Brain microvascular endothelial cell (primary cell): ENCODE measurements around the gene ZFAND3.

ENCODE experiments used
- DNase-seq: peaks from one replicate; pipeline ENCODE4 v3.0.0-alpha.2; 2020
- H3K27ac ChIP-seq: fragments of 250-450 bp; sonication (Bioruptor Pico); 2 replicates; pipeline ENCODE4 v1.5.1; 2020; ENCODE audit warnings: mild to moderate bottlenecking, moderate library complexity
- H3K27me3 ChIP-seq: fragments of 250-450 bp; sonication (Bioruptor Pico); replicated peaks from 2 replicates; pipeline ENCODE4 v1.5.1; 2020; ENCODE audit warnings: mild to moderate bottlenecking
- H3K36me3 ChIP-seq: fragments of 250-450 bp; sonication (Bioruptor Pico); replicated peaks from 2 replicates; pipeline ENCODE4 v1.5.1; 2020; ENCODE audit warnings: mild to moderate bottlenecking
- H3K4me3 ChIP-seq: 2 replicates; pipeline ENCODE4 v1.5.1; 2011; ENCODE audit warnings: low read depth, mild to moderate bottlenecking, control low read depth, low read length, moderate library complexity
- CTCF ChIP-seq: IDR thresholded peaks from 2 replicates; pipeline ENCODE4 v1.5.1; 2011; ENCODE audit warnings: low read depth, mild to moderate bottlenecking, moderate library complexity, low read length, control low read depth, inconsistent platforms; ENCODE audit errors: missing control alignments
- in situ Hi-C: cut with HindIII; loops from 2 replicates; pipeline ENCODE4 v1.10.0; 2017; ENCODE audit warnings: low sequenced_read_pairs, low pct_ligation_motif_present

The ZFAND3 gene

GRCh38 chr6:38112181-38112580 is 292.7 kb downstream of the ZFAND3 start:
- H3K27ac ChIP-seq, result no peak overlapping the region
- H3K27me3 ChIP-seq, result no peaks in the 10 kb centered on the region
- H3K4me3 ChIP-seq, result no peak overlapping the region
- H3K36me3 ChIP-seq, result no peaks in the 10 kb centered on the region
- in situ Hi-C loops, result no loop called here
- no peak for DNase-seq
- TF ChIP-seq CTCF, result no peak

GRCh38 chr6:38113825-38114576 is 294.5 kb downstream of the ZFAND3 start:
- TF ChIP-seq CTCF, result no peak
- Histone ChIP-seq H3K4me3 (no peak overlapping the region), H3K27me3 (no peaks in the 10 kb centered on the region), H3K36me3 (no peaks in the 10 kb centered on the region), H3K27ac (no peak overlapping the region)
- DNase-seq, result no peak
- in situ Hi-C loops, result no loop called here

- no peak for TF ChIP-seq CTCF
- in situ Hi-C loops, result no loop called here
- no peak overlapping the region for H3K27ac ChIP-seq
- DNase-seq, result no peak
- H3K27me3 ChIP-seq, result no peaks in the 10 kb centered on the region
- H3K36me3 ChIP-seq, result no peaks in the 10 kb centered on the region
- H3K4me3 ChIP-seq, result no peak overlapping the region
These were observed 295.6 kb downstream of the ZFAND3 start for GRCh38 chr6:38114976-38115625.

GRCh38 chr6:38115626-38116008 is 296.1 kb downstream of the ZFAND3 start:
- no peak for DNase-seq
- in situ Hi-C loops, result no loop called here
- H3K27me3 ChIP-seq, result no peaks in the 10 kb centered on the region
- H3K27ac ChIP-seq, result no peak overlapping the region
- no peak overlapping the region for H3K4me3 ChIP-seq
- H3K36me3 ChIP-seq, result no peaks in the 10 kb centered on the region
- no peak for TF ChIP-seq CTCF

- H3K36me3 ChIP-seq, result no peaks in the 10 kb centered on the region
These were observed 296.7 kb downstream of the ZFAND3 start for GRCh38 chr6:38116248-38116647.

More at GRCh38 chr6:38116248-38116647, 296.7 kb downstream of the ZFAND3 start:
- in situ Hi-C loops, result no loop called here
- no peak for DNase-seq
- no peak for TF ChIP-seq CTCF
- H3K27ac ChIP-seq, result no peak overlapping the region
- no peak overlapping the region for H3K4me3 ChIP-seq
- H3K27me3 ChIP-seq, result no peaks in the 10 kb centered on the region
